Liver (tissue), 9 donors: Measurements from ENCODE around the gene AMPD3. TPM values are rescaled to one million over a fixed set of nuclear protein-coding genes. Genes with fewer than 3 reads are reported as not detected.

Source experiments
- DNase-seq: peaks from one replicate; pipeline ENCODE4 v3.0.0-alpha.2; 2017; ENCODE audit warnings: low spot score
- H3K27ac ChIP-seq, 2 donors: one replicate each; pipeline ENCODE4 v1.7.0; 2013; ENCODE audit warnings: inconsistent platforms in 2 of 2, low read length in 2 of 2, control low read depth in 1 of 2, low read depth in 1 of 2, mild to moderate bottlenecking in 1 of 2
- H3K27me3 ChIP-seq, 4 donors: one replicate each; pipeline versions ENCODE4 v1.6.1 to v1.7.0; 2013; ENCODE audit warnings: low read length in 3 of 4, inconsistent platforms in 1 of 4, mild to moderate bottlenecking in 1 of 4, moderate library complexity in 1 of 4; ENCODE audit not compliant: control insufficient read depth in 4 of 4, insufficient read depth in 4 of 4
- H3K36me3 ChIP-seq, 4 donors: one replicate each; pipeline versions ENCODE4 v1.6.1 to v1.7.0; 2013; ENCODE audit warnings: low read length in 3 of 4, mild to moderate bottlenecking in 3 of 4, low read depth in 1 of 4, moderate library complexity in 1 of 4; ENCODE audit not compliant: control insufficient read depth in 4 of 4, insufficient read depth in 3 of 4
- H3K4me1 ChIP-seq, 4 donors: one replicate each; pipeline versions ENCODE4 v1.6.1 to v1.7.0; 2013; ENCODE audit warnings: low read length in 3 of 4, mild to moderate bottlenecking in 3 of 4, moderate library complexity in 1 of 4; ENCODE audit not compliant: control insufficient read depth in 4 of 4, insufficient read depth in 4 of 4
- H3K4me3 ChIP-seq, 3 donors: one replicate each; pipeline versions ENCODE4 v1.6.1 to v1.7.0; 2013; ENCODE audit warnings: low read length in 3 of 3, control low read depth in 1 of 3, low read depth in 1 of 3, mild to moderate bottlenecking in 1 of 3
- H3K9ac ChIP-seq, 2 donors: one replicate each; pipeline ENCODE4 v1.7.0; 2013; ENCODE audit warnings: low read length in 2 of 2, mild to moderate bottlenecking in 2 of 2, moderate library complexity in 2 of 2, control low read depth in 1 of 2, low read depth in 1 of 2
- H3K9me3 ChIP-seq, 4 donors: one replicate each; pipeline versions ENCODE4 v1.6.1 to v1.7.0; 2013; ENCODE audit warnings: low read length in 3 of 4; ENCODE audit not compliant: control insufficient read depth in 4 of 4
- ATF3 ChIP-seq: IDR thresholded peaks from 2 replicates; pipeline ENCODE4 v1.6.1; 2016; ENCODE audit warnings: antibody characterized with exemption
- EGR1 ChIP-seq, 2 donors: IDR thresholded peaks; 2 replicates each; pipeline ENCODE4 v1.6.1; 2016 to 2018; ENCODE audit warnings: antibody characterized with exemption in 2 of 2, low read depth in 2 of 2
- FOXA1 ChIP-seq: IDR thresholded peaks from 2 replicates; pipeline ENCODE4 v1.6.1; 2016; ENCODE audit warnings: antibody characterized with exemption
- GABPA ChIP-seq, 2 donors: IDR thresholded peaks in 1 of 2; conservative IDR thresholded peaks in 1 of 2; 2 replicates each; pipeline ENCODE4 v1.6.1; 2016; ENCODE audit warnings: antibody characterized with exemption in 2 of 2, mild to moderate bottlenecking in 1 of 2, moderate library complexity in 1 of 2
- HNF4G ChIP-seq: IDR thresholded peaks from 2 replicates; pipeline ENCODE4 v1.6.1; 2016; ENCODE audit warnings: antibody characterized with exemption
- JUND ChIP-seq, 2 donors: IDR thresholded peaks; 2 replicates each; pipeline ENCODE4 v1.6.1; 2016; ENCODE audit warnings: antibody characterized with exemption in 2 of 2
- MAX ChIP-seq: IDR thresholded peaks from 2 replicates; pipeline ENCODE4 v1.6.1; 2016; ENCODE audit warnings: antibody characterized with exemption
- REST ChIP-seq: IDR thresholded peaks from 2 replicates; pipeline ENCODE4 v1.6.1; 2016; ENCODE audit warnings: antibody characterized with exemption, mild to moderate bottlenecking
- RXRA ChIP-seq, 2 donors: IDR thresholded peaks; 2 replicates each; pipeline ENCODE4 v1.6.1; 2017 to 2018; ENCODE audit warnings: antibody characterized with exemption in 2 of 2, mild to moderate bottlenecking in 1 of 2
- SP1 ChIP-seq: IDR thresholded peaks from 2 replicates; pipeline ENCODE4 v1.6.1; 2018; ENCODE audit warnings: antibody characterized with exemption, mild to moderate bottlenecking
- TAF1 ChIP-seq: conservative IDR thresholded peaks from 2 replicates; pipeline ENCODE4 v1.6.1; 2016; ENCODE audit warnings: antibody characterized with exemption, mild to moderate bottlenecking
- YY1 ChIP-seq: IDR thresholded peaks from 2 replicates; pipeline ENCODE4 v1.6.1; 2016; ENCODE audit warnings: antibody characterized with exemption, mild to moderate bottlenecking
- WGBS: extraction: QIAGEN DNeasy Blood & Tissue Kit; methylation state at CpG from one replicate; pipeline ENCODE4 v1.1.7; 2013; 5-methylcytosine and 5-hydroxymethylcytosine counted together
- polyA plus RNA-seq, 2 donors: library from polyadenylated mRNA; stranded (reverse) in 1 of 2; unstranded in 1 of 2; fragments of 200-250 nt in 1 of 2; fragments of >200 nt in 1 of 2; fragmentation: Nextera tagmentation in 1 of 2; extraction: Ambion mirVana in 1 of 2; gene quantifications; one replicate each; pipeline versions ENCODE4 v1.2.1 to v1.2.3, GENCODE V29; 2013 to 2015
- total RNA-seq, 2 donors: library from RNA; depleted of rRNA; stranded (reverse); fragments of >200 nt; gene quantifications; one replicate each; pipeline ENCODE4 v1.2.3, GENCODE V29; 2014
- donor health status: healthy.
- donor health status: healthy.
- donor health status: healthy.
- donor health status: healthy.
- donor health status: healthy.

AMPD3 gene
- total and polyA plus RNA-seq, 4 donors: 0.40 to 7.4 (median 1.1) TPM

- WGBS: 97% methylated on average over 5 of the region's 5 CpGs
Observed at GRCh38 chr11:10499452-10499851, 44.4 kb downstream of the AMPD3 start.

GRCh38 chr11:10499874-10500601 is 45.0 kb downstream of the AMPD3 start:
- H3K27me3 ChIP-seq: no peaks in the 10 kb centered on the region
- WGBS: 95% methylated on average over 15 of the region's 15 CpGs
- H3K36me3 ChIP-seq: peaks cover 0 to 5% (median 0%) of the 10 kb centered on the region in 4 donors
- H3K27ac ChIP-seq: no peak overlapping the region
- TF ChIP-seq FOXA1: no peak
- TF ChIP-seq JUND (IDR thresholded peaks at IDR 0.05): no peak
- no peak for TF ChIP-seq EGR1 (IDR thresholded peaks at IDR 0.05; ENCODE audit: low read depth in 2 of 2)
- TF ChIP-seq RXRA (IDR thresholded peaks at IDR 0.05): no peak
- no peak for TF ChIP-seq SP1
- H3K4me1 ChIP-seq: no peaks in the 10 kb centered on the region
- no peak for DNase-seq
- no peak overlapping the region for H3K9ac ChIP-seq
- no peaks in the 10 kb centered on the region for H3K9me3 ChIP-seq
- no peak overlapping the region for H3K4me3 ChIP-seq

More at GRCh38 chr11:10499452-10499851, 44.4 kb downstream of the AMPD3 start:
- Histone ChIP-seq H3K36me3 (peaks cover 0 to 3% (median 0%) of the 10 kb centered on the region in 4 donors), H3K27ac (no peak overlapping the region), H3K4me3 (no peak overlapping the region), H3K27me3 (no peaks in the 10 kb centered on the region), H3K9ac (no peak overlapping the region), H3K9me3 (no peaks in the 10 kb centered on the region), H3K4me1 (no peaks in the 10 kb centered on the region)
- TF ChIP-seq YY1: no peak
- no peak for TF ChIP-seq HNF4G
- TF ChIP-seq REST: no peak
- no peak for TF ChIP-seq ATF3
- TF ChIP-seq GABPA (IDR thresholded peaks at IDR 0.05 in 1 of 2, conservative IDR thresholded peaks at IDR 0.05 in 1 of 2): no peak
- no peak for TF ChIP-seq FOXA1
- no peak for TF ChIP-seq MAX
- no peak for TF ChIP-seq TAF1
- DNase-seq: no peak
